Inflammatory macrophage treated with lipopolysaccharide for 4 hours (primary cell): Measurements from ENCODE around the gene SELPLG.
"Not testable (repeated sequence)": the region's sequence is repeated elsewhere in the genome, so short reads cannot be mapped to it uniquely, and the experiment has no call there.

Source experiments
- DNase-seq: peaks from one replicate; pipeline ENCODE4 v3.0.0-alpha.2; 2020

The SELPLG gene

DNA sequence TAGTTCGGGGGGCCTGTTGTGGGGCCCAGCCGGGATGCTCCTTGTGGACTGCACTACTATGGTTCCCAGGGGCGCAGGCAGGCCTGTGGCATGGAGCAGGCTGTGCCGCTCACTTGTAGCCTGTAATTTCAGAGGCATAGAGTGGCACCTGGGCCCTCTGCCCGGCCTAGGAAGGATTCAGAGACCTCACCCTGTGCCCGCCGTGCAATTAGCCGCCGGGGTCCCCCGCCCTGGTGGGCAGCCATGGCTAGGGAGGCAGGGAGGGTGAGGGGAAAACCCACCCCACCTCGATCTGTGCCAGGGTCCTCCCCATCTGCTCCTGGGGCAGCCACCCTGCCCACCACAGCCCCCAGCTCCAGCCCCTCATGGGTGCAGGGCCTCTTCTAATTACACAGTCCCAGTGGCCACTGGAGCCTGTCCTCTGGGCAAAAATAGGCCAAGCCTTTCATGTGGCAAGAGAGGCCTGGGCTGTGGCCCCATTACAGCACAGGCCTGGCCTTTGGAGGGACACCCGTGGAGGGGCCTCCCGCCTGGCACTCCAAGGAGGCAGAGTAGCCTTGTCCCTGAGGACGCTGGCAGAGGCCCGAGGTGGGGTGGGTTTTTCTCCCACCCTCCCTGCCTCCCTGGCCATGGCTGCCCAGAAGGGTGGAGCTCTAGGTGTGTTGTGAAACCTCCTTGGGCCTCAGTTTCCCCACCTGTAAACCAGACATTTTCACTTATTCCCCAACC is 30.6 kb downstream of the SELPLG start:
- DNase-seq = no peak

DNA sequence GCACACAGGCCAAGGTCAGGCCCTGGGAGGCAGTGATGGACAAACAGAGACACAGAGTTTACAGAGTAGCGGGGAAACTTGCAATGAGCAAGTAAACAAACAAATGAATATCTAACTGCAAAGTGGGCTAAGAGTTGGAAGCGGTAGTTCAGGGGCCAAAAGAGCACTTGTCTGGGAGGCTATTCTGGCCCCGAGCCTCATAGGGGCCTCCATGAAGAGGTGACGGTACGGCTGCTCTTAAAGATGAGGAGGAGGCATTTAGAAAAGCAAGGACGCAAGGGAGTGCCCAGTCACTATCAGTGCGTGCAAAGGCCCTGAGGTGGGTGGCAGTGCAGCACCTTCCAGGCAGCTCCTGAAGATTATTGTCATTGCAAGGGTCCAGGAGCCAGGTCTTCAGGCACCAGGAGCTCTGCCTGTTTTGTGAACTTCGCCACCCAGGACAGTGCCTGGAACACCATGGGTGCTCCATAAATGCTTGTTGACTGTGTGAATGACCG is 31.4 kb downstream of the SELPLG start:
- DNase-seq = no peak

DNA sequence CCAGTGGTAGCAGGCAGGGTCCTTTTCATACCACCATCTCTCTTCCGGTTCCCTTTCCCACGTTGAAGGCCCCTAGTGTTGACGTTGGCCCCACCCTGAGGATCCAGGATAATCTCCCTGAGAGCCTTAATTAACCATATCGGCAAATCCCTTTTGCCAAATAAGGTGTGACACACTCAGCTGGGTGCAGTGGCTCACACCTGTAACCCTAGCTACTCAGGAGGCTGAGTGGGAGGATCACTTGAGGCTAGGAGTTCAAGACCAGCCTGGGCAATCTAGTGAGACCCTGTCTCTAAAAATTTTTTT is 33.0 kb downstream of the SELPLG start:
- no peak for DNase-seq

DNA sequence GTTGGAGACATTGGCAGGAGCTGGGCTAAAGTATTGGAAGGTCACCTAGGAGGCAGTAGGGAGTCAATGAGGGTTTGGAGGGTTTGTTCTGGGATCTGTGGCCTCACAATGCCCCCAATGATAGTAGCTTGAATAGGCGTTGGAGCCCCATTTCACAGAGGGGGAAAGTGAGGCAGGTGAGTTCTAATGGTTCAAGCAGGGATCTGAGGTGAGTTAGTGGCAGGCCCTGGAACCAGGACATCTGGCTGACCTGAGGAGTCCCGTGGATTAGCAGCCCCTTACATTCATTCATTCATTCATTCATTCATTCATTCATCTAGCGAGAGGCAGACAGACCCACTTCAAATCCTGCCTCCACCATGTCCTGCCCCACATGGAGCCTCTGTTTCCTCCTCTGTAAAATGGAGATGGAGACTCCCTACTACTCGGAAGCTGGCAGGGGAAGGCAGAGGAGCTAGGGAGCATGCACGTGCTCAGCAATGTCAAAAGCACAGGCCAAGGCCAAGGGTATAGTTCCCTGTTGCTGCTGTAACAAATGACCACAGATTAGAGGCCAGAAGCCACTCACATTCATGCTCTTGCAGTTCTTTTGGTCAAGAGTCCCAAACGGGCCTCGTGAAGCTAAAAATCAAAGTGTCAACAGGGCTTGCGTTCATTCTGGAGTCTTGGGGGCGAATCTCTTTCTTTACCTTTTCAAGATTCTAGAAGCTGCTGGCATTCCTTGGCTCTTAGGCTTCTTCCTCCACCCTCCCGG is 33.6 kb downstream of the SELPLG start:
- no peak for DNase-seq

DNA sequence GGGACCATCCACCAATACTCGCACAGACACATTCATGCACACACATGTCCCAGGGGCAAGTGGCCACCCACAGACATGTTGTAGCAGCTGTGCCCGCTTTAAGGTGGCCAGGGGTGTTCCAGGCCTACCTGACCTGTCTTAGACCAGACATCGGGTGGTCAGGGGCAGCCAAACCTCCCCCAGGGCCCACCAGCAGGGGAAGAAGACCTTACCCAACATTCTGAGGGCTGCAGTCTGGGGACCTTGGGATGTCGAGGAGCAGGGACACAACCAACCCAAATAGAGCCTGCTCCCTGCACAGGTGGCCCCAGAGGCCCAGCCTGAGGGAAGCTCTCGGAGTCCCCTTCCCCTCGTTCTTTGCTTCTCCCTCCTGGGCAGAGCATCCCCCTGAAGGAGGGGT is 34.2 kb downstream of the SELPLG start:
- DNase-seq = no peak

DNA sequence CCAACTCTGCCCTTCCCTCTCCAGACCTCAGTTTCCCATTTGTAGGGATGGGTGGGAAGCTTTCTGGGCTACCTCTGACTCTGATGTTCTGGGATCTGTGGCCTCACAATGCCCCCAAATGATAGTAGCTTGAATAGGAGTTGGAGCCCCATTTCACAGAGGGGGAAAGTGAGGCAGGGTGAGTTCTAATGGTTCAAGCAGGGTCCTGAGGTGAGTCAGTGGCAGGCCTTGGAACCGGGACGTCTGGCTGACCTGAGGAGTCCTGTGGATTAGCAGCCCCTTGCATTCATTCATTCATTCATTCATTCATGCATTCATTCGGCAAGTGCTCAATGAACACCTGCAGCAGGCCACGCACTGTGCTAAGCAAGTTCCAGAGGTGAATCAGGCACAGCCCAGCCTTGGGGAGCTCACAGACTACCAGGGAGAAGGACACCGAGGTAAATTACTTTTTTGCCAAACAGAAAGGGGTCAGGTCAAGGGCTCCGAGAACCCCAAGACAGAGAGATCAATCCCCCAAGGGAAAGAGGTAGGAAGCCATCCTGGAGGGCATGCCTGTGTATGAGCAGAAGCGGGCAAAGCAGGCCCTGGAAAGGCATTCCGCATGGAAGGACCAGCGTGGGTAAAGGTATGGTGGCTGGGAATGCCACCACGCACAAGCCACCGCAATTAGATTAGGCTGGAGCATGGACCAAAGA is 35.0 kb downstream of the SELPLG start:
- no peak for DNase-seq

DNA sequence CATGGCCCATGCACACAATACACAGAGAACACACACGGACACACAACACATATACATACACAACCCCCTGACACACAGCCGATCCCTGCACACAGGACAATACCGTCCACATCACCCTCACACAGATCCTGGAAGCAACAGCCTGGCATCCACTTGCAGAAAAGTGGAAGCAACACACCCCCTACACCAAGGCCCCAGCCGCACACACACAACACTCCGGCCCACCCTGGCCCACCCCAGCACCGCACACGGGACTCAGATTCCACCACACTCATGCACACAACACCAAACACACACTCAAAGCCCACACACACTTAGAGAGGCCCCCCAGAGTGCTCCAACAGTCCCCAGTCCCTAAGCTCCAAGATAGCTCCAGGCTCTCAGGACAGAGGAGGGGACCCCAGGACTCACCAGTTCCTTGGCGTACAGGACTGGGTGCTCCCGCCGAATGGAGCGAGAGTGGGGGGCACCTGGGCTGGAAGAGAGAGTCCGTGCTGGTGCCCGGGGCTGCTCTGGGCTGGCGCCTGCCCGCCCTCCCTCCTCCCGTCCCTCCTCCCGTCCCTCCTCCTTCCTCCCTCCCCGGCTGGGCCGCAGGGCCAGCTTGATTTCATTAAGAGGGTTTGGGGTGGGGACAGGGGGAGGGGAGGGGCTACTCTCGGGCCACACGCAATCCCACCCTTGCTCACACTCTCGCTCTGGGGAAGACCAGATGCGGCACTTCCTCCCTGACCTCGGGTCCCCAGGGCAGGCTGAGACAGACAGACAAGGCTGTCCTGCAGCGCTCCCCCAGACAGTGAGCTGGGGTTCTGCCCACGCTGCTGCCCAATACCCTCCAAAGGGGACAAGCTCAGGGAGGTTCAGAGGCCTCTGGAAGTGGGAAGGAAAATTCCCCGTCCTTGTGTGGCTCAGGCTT is 35.9 kb downstream of the SELPLG start, which contains the start of gene TMEM119:
TSS of gene TMEM119 (minus strand) at position 526 of the 913 bp plus-strand sequence. CDS start 5,701 bp downstream, outside the sequence.
- no peak for DNase-seq

DNA sequence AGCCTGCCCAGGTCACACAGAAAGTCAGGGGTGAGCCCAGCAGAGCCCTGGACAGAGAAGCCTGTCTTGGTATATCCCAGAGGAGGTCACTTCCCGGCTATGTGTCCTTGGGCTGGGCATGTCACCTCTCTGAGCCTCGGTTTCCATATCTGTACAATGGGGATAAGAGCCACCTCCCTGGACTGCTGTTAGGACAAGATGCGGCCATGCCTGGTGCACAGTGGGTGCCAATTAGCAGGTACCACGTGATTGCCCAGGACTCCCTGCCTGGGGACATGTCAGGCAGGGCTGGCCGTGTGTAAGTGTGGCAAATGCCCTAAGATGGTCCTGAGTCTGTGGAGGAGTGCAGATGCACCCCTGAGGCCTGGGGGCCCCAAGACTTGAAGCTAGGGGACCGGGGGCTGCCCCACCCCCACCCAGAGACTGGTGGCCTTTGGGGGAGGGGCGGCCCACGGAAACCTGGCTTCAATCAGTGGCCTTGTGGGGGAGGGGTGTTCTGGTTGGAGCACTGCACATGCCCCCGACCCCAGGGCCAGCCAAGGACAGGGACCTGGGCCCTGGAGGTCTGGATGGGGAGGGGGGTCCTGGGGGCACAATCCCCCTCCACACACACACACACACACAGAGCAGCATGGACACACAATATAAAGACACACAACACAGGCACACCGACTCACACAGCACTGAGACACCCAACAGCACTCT is 36.7 kb downstream of the SELPLG start:
- DNase-seq = no peak

DNA sequence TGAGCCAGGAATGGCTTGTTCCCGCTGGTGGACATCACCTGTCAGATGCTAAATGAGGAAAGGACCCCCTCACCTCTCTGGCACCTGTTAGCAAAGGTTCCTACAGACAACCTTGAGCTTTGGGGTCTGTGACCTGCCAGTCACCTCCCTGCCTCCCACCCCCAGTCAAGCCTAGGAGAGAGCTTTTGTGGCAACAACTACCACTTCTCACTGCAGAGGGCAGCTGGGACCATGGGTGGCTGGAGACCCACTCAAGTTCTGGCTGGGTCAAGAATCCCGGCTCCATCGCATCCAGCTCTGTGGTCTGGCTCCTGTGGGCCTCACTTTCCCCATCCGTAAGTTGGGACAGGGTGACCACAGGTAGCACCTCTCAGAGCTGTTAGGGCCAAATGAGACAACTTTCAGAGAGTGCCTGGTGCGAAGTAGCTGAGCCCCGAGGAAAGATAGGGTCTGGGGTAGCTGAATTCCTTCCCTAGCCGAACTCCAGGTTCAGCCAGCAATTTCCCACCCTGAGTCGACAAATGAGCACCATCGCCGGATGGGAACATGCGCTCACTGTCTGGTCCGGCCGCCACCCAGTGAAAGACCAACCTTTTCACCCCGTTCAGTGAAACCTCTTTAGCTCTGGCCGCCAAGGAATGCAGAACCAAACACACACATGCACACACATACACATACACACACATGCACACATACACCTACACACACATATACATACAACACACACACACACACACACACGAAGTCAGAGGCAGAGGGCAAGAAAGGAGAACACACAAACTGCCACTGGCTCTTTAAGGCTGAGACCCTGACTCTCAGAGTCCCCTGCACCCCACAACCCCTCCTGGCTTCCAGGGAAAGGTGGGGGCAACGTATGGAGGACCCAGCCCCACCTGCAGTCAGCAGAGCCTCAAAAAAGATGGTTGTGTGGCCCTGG is 37.7 kb downstream of the SELPLG start:
- no peak for DNase-seq

DNA sequence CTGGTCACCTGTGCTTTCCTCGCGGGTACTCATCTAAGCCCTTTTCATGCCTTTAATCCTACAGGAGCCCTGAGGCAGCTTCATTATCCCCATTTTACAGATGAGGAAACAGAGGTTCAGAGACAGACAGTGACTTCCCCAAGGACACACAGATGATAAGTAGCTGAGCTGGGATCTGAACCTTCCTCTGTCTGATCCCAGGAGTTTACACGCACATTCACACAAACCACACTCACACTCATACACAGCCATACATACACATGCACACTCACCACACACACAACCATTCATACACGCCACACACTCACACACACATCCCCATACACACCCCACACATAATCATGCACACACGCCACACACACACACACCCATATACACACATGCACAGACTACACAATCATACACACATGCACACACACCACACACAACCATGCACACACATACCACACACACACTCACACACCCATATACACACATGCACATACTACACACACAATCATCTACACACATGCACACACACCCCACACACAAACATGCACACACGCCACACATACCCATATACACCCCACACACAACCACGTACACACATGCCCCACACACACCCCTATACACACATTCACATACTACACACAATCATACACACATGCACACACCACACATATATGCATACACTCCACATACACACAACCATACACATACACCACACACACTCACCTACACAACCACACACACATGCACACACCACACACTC is 38.6 kb downstream of the SELPLG start:
- no peak for DNase-seq

DNA sequence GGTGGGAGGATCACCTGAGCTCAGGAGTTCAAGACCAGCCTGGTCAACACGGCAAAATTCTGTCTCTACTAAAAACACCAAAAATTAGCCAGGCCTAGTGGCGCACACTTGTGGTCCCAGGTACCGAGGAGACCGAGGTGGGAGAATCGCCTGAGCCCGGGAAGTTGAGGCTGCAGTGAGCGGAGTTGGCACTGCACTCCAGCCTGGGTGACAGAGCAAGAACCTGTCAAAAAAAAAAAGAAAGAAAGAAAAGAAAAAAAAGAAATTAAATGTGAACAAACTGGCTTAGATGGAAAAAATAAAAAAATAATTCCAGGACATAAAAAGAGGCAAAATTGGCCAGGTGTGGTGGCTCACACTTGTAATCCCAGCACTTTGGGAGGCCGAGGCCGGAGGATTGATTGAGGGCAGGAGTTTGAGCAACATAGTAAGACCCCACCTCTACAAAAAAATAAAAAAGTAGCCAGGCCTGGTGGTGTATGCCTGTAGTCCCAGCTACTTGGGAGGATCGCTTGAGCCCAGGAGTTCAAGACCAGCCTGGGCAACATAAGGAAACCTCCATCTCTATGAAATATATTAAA is 39.3 kb downstream of the SELPLG start:
- no peak for DNase-seq

DNA sequence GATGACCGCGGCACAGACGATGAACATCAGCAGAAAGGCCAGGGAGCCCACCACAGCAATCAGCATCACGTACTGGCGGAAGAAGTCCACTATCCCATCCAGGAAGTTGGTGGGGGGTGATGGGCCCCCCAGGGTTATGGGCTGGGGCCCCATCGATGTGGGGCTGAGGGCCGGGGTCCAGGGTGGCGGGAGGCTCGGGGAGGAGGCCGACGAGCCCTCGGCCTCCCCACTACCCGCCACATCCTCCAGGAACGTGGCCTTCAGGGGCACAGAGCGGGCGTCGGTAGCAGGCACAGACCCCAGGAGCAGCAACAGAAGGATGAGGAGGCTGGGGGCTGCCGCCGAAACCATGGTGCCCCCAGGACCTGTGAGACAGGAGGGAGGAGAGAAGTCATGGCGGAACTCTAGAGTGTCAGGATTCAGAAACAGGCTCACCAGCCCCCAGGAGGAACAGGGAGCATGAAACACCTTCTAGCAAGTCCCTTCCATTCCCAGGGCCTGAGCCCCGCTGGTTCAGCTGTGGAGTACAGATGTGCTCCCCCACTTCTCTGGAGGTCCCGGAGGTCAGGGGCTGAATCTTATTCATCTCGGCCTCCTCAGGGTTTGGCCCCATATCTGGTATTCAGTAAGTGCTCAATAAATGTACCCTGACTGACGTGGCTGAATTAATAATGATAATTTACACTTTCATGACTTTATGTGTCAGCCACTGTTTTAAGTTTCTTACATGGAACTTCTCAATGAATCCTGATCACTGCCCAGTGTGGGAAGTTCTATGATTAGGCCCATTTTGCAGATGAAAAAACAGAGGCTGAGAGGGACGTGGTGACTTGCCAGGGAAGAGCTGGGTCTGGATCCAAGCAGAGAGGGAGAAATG is 41.4 kb downstream of the SELPLG start:
- no peak for DNase-seq

DNA sequence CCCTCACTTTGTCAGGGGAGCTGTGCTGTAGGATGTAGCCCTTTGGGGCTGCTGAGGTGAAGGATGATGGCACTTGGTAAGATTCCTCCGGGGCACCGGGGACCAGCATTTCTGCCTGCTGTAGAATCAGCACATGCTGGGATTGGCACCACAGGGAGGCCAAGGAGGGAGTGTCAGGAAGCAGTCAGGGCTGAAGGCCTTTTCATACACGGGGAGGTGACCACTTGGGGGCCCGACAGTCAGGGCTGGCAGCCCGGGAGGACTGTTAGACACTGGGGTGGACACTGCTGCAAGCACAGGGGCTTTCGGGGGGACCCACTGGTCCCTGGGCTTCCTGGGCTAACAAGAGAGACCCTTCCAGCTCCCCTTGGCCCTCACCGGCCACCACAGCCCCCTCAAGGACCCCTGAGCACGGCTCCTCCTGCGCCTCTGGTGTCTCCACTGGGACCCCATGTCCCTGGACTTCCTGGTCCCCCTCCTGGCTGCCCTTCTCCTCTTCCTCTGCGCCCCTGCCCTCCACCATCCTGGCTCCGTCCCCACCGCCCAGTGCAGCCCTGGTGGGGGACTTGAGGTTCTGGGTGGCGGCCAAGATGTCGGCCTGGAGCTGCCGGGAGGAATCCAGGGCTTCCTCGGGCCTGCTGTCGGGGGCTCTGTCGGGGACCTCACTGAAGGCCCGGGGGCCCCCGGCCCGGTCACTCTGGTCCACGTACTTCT is 42.3 kb downstream of the SELPLG start:
- no peak for DNase-seq

DNA sequence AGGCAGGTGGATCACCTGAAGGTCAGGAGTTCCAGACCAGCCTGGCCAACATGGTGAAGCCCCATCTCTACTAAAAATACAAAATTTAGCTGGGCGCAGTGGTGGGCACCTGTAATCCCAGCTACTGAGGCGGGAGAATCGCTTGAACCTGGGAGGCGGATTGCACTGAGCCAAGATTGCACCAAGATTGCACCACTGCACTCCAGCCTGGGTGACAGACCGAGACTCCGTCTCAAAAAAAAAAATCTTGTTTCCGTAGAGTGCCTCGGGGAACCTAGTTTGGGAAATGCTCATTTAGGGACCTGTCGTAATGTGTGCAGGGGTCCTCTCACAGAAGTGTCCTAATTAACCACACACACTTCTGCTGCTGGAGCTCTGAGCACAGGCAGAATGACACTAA is 43.2 kb downstream of the SELPLG start:
- DNase-seq = not testable (repeated sequence)

DNA sequence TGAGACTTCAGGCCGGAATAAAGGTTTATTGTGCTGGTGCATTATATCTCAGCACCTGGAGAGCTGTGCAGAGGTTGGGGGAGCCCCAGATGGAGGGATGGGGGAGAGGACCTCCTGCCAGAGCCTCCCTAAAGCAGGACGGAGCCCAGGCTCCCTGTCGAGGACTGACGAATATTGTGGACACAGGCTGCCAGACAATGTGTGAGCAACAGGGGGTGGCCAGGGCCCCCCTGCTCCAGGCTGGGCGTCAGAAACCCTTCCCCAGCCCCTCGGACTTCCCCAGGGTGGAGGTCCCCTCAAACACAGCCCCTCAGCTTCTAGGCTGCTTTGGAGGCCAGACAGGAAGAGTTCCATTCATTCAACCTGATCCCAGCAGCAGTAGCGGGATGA is 43.9 kb downstream of the SELPLG start:
- DNase-seq = no peak

DNA sequence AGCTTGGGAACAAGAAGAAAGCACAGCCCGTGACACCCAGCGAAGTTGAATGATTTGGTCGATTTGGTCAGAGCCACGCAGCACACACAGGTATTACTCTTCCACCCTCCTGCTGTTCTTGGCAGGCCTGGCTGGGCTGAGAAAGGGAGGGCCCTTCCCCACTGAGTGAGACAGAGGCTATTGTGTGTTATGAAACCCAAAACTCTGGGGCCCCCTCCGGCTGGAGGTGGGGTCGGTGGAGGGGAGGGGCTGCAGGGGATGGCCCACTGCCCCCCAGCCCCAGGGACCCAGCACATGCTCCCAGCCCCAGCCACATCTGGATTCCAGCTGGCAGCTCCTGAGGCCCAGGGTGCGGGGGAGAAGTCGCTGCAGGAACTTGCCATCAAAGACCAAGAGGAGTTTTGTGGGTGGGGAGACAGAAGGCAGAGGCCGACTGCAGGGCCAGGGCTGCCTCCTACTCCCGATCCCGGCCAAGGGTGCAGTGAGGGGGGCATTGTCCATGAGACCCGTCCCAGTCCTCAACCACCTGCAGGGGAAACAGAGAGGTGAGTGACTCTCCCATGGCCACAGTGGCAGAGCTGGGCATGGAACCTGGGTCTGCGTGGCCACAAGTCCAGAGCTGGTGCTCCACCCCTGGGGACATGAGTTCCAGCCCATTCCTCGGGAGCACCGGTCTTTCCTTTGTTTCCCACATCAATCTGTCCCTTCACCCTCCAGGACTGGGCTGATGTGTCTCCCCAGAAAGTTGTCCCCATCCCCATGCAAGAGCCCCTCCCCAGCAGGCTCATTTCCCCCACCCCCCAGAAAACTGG is 44.5 kb downstream of the SELPLG start:
- no peak for DNase-seq

DNA sequence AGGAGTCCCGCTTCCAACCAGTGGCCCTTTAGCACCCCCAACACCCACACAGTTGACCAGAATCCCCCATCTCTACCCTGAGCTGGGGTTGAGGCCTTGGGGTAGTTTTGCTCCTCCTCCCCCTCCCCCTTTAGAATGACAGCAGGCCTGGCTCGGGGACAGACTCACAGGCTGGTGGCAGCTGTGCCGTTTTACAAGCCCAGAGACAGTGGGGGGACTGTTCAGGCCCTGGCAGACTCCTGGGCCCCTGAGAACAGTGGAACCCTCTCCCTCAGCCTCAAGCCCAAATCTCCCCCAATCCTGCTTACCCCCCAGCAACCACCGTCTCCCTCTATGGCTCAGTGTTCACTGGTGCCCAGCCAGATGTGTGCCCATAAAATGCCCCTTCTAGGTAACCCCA is 45.9 kb downstream of the SELPLG start:
- DNase-seq = no peak
